B cell (primary cell): Measurements from ENCODE around the gene RIPK1. TPM values are rescaled to one million over a fixed set of nuclear protein-coding genes. Genes with fewer than 3 reads are reported as not detected.

Experiments
- ATAC-seq: fragments of 200-7000 bp; cut with Tn5 transposase; one replicate; pipeline ENCODE4 v1.10.0; 2021; ENCODE audit warnings: low read depth, mild to moderate bottlenecking, moderate number of reproducible peaks, moderate library complexity
- CTCF ChIA-PET: fragments of 350-600 bp; sonication (Branson Sonifier 250); formaldehyde crosslinking; loops from one replicate; lab custom pipeline; 2021; ENCODE audit warnings: antibody characterized with exemption, inconsistent platforms; lab: Charles Lee
- POLR2A ChIA-PET: fragments of 350-600 bp; sonication (Branson Sonifier 250); formaldehyde crosslinking; loops from one replicate; lab custom pipeline; 2021; ENCODE audit warnings: antibody characterized with exemption; lab: Charles Lee
- DNase-seq: peaks from one replicate; pipeline ENCODE4 v3.0.0; 2013
- H2AFZ ChIP-seq: 2 replicates; pipeline ENCODE4 v1.6.1; 2012; ENCODE audit warnings: mild to moderate bottlenecking, low read depth, low read length; ENCODE audit not compliant: insufficient read depth, poor library complexity, severe bottlenecking
- H3K27ac ChIP-seq, 2 donors: 1 replicate in 1 of 2; 2 replicates in 1 of 2; pipeline ENCODE4 v1.5.1; 2012 to 2013; ENCODE audit warnings: low read length in 2 of 2, mild to moderate bottlenecking in 2 of 2, moderate library complexity in 1 of 2
- H3K27me3 ChIP-seq, 4 experiments: fragments of 200-600 bp in 1 of 4; sonication (generic) in 1 of 4; replicated peaks in 1 of 4; 1 replicate in 2 of 4; 2 replicates in 2 of 4; pipeline versions ENCODE4 v1.6.1 to v1.7.0; 2013 to 2016; ENCODE audit warnings: low read length in 3 of 4, mild to moderate bottlenecking in 2 of 4, mixed read lengths in 1 of 4, moderate library complexity in 1 of 4; ENCODE audit not compliant: insufficient read depth in 4 of 4, control insufficient read depth in 3 of 4; ENCODE audit errors: control extremely low read depth in 1 of 4
- H3K36me3 ChIP-seq, 2 experiments: replicated peaks in 1 of 2; 1 replicate in 1 of 2; 2 replicates in 1 of 2; pipeline versions ENCODE4 v1.6.1 to v1.7.1; 2013; ENCODE audit warnings: low read length in 1 of 2; ENCODE audit not compliant: insufficient read depth in 2 of 2, control insufficient read depth in 1 of 2; ENCODE audit errors: control extremely low read depth in 1 of 2, extremely low read depth in 1 of 2
- H3K4me1 ChIP-seq, 2 donors: fragments of 200-600 bp in 1 of 2; sonication (generic) in 1 of 2; 1 replicate in 1 of 2; 2 replicates in 1 of 2; pipeline versions ENCODE4 v1.5.1 to v1.6.1; 2013 to 2017; ENCODE audit warnings: low read length in 2 of 2; ENCODE audit not compliant: control insufficient read depth in 2 of 2, insufficient read depth in 2 of 2
- H3K4me2 ChIP-seq: replicated peaks from 2 replicates; pipeline ENCODE3; 2012; ENCODE audit warnings: mild to moderate bottlenecking, low read depth, low read length; ENCODE audit not compliant: poor library complexity, severe bottlenecking
- H3K4me3 ChIP-seq, 5 experiments: fragments of 200-600 bp in 1 of 5; sonication (generic) in 1 of 5; 1 replicate in 3 of 5; 2 replicates in 2 of 5; pipeline versions ENCODE4 v1.5.1 to v1.7.0; 2011 to 2016; ENCODE audit warnings: low read length in 4 of 5, mild to moderate bottlenecking in 4 of 5, low read depth in 2 of 5, control low read depth in 1 of 5, moderate library complexity in 1 of 5; ENCODE audit not compliant: insufficient read depth in 1 of 5; ENCODE audit errors: control extremely low read depth in 1 of 5, extremely low read depth in 1 of 5
- H3K79me2 ChIP-seq: fragments of 200-600 bp; sonication (generic); one replicate; pipeline ENCODE4 v1.6.0; 2016; ENCODE audit warnings: low read length; ENCODE audit not compliant: control insufficient read depth, insufficient read depth
- H3K9ac ChIP-seq: fragments of 200-600 bp; sonication (generic); 2 replicates; pipeline ENCODE4 v1.6.1; 2017; ENCODE audit warnings: mild to moderate bottlenecking, low read length, moderate library complexity
- H3K9me3 ChIP-seq, 3 donors: one replicate each; pipeline versions ENCODE4 v1.6.1 to v1.7.1; 2013; ENCODE audit warnings: low read length in 2 of 3; ENCODE audit not compliant: control insufficient read depth in 2 of 3, insufficient read depth in 1 of 3; ENCODE audit errors: control extremely low read depth in 1 of 3
- H4K20me1 ChIP-seq: 2 replicates; pipeline ENCODE4 v1.6.0; 2012; ENCODE audit warnings: mild to moderate bottlenecking, low read length; ENCODE audit not compliant: insufficient read depth, control insufficient read depth, poor library complexity, severe bottlenecking
- H3K27ac Mint-ChIP-seq: one replicate; pipeline ENCODE4 v1.8.0; 2021; ENCODE audit warnings: mixed read lengths
- H3K27me3 Mint-ChIP-seq: one replicate; pipeline ENCODE4 v1.8.0; 2021; ENCODE audit warnings: mixed read lengths
- H3K4me1 Mint-ChIP-seq: one replicate; pipeline ENCODE4 v1.8.0; 2021; ENCODE audit warnings: mixed read lengths
- H3K4me3 Mint-ChIP-seq: one replicate; pipeline ENCODE4 v1.8.0; 2021; ENCODE audit warnings: mixed read lengths
- H3K9me3 Mint-ChIP-seq: one replicate; pipeline ENCODE4 v1.8.0; 2022; ENCODE audit warnings: mixed read lengths; ENCODE audit not compliant: insufficient read depth
- EZH2 ChIP-seq: IDR thresholded peaks from 2 replicates; pipeline ENCODE4 v1.6.1; 2012; ENCODE audit warnings: borderline replicate concordance, low read depth, mild to moderate bottlenecking, moderate library complexity, low read length; ENCODE audit not compliant: insufficient read depth, poor library complexity, severe bottlenecking
- WGBS: methylation state at CpG from one replicate; pipeline ENCODE4 v1.1.5; 2013; ENCODE audit warnings: missing lambda C conversion rate; ENCODE audit not compliant: insufficient coverage; 5-methylcytosine and 5-hydroxymethylcytosine counted together
- intact Hi-C: fragments of 100-400 bp; cut with micrococcal nuclease; formaldehyde crosslinking; loops from one replicate; pipeline ENCODE4 v1.10.0; 2022
- polyA plus RNA-seq: library from polyadenylated mRNA; depleted of rRNA; stranded (reverse); fragments of >200 nt; gene quantifications from 2 replicates; pipeline ENCODE4 v1.2.3, GENCODE V29; 2012
- total RNA-seq, 2 donors: library from RNA; stranded (reverse); fragments of 120-200 nt in 1 of 2; gene quantifications; 1 replicate in 1 of 2; 2 replicates in 1 of 2; pipeline versions ENCODE4 v1.2.3 to v1.2.4, GENCODE V29; 2013 to 2022
- TF ChIP-seq, protein P1 (sequence below): fragments of 200-600 bp; IDR thresholded peaks from one replicate; pipeline ENCODE4 v1.8.0; 2022; ENCODE audit warnings: antibody characterized with exemption, mild to moderate bottlenecking

The RIPK1 gene
- total and polyA plus RNA-seq, 2 donors (not counting 1 experiment from before 2014, with no cell fraction given): 7.3 to 26.2 TPM

DNA sequence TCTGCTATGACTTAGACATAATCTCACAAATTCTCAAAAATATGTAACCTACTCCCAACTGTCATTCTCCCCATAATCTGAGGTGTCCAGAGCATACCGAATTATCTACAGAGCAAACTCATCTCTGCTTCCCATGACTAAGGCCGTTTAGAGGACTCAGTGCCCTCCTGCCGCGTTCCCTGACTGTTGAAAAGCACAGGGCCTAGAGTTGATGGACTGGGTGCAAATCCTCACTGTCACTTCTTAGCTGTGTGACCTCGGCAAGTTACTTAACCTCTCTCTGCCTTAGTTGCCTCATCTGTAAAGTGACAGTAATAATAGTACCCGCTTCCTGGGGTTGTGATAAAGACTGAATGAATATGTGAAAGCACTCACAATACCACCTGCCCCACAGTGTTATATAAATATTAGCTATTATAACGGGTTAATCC is 93.8 kb downstream of the RIPK1 start:
- ATAC-seq (no peak), DNase-seq (no peak)
- Mint-ChIP-seq H3K27ac (peak overlapping the region; percentile 28), H3K27me3 (peaks cover 4% of the 10 kb centered on the region), H3K4me3 (peak overlapping the region; percentile 83), H3K9me3 (no peaks in the 10 kb centered on the region), H3K4me1 (peaks cover 24% of the 10 kb centered on the region)
- Histone ChIP-seq H3K9me3 (no peaks in the 10 kb centered on the region), H3K9ac (no peak overlapping the region), H3K79me2 (no peaks in the 10 kb centered on the region), H3K4me2 (peak overlapping the region; percentile 89), H3K4me3 (peak overlapping the region in 2 of 5 experiments; percentile 71 to 80), H3K27me3 (peaks cover 0 to 10% (median 0%) of the 10 kb centered on the region in 4 experiments), H3K4me1 (peaks cover 10 to 18% of the 10 kb centered on the region in 2 donors), H3K36me3 (no peaks in the 10 kb centered on the region), H3K27ac (no peak overlapping the region), H2AFZ (peak overlapping the region; percentile 92), H4K20me1 (no peaks in the 10 kb centered on the region)
- TF ChIP-seq EZH2: no peak
- TF ChIP-seq, protein P1, sequence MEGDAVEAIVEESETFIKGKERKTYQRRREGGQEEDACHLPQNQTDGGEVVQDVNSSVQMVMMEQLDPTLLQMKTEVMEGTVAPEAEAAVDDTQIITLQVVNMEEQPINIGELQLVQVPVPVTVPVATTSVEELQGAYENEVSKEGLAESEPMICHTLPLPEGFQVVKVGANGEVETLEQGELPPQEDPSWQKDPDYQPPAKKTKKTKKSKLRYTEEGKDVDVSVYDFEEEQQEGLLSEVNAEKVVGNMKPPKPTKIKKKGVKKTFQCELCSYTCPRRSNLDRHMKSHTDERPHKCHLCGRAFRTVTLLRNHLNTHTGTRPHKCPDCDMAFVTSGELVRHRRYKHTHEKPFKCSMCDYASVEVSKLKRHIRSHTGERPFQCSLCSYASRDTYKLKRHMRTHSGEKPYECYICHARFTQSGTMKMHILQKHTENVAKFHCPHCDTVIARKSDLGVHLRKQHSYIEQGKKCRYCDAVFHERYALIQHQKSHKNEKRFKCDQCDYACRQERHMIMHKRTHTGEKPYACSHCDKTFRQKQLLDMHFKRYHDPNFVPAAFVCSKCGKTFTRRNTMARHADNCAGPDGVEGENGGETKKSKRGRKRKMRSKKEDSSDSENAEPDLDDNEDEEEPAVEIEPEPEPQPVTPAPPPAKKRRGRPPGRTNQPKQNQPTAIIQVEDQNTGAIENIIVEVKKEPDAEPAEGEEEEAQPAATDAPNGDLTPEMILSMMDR: no peak
- intact Hi-C loops: loop anchor here (1.0 to 5.0 kb wide), 5 partner anchors 36 to 975 kb away; partner anchors contain the start of gene SERPINB1
- WGBS: 60% methylated on average over 2 of the region's 7 CpGs
- CTCF ChIA-PET: interaction anchor here (0.8 to 3.0 kb wide), 8 partner anchors 9 to 570 kb away, joined by 3 to 19 read pairs (median 4); partner anchors contain the start of gene TUBB2B
- POLR2A ChIA-PET: interaction anchor here (0.5 to 1.3 kb wide), 3 partner anchors 66 to 667 kb away, joined by 3 to 4 read pairs (median 4); partner anchors contain the start of gene PSMG4
